Adrenal gland (tissue), 12 donors: ENCODE data around the gene TENT4B. TPM values are rescaled to one million over a fixed set of nuclear protein-coding genes. Genes with fewer than 3 reads are reported as not detected.
"Not testable (repeated sequence)": the region's sequence is repeated elsewhere in the genome, so short reads cannot be mapped to it uniquely, and the experiment has no call there.

Experiments
- DNase-seq, 7 donors: peaks; one replicate each; pipeline ENCODE4 v3.0.0-alpha.2; 2019 to 2020
- H3K27ac ChIP-seq, 5 donors: fragments of 200-600 bp; sonication (generic) in 4 of 5; 1 replicate in 3 of 5; 2 replicates in 2 of 5; pipeline versions ENCODE4 v1.5.1 to v1.8.0; 2016 to 2020; ENCODE audit warnings: mild to moderate bottlenecking in 1 of 5
- H3K27me3 ChIP-seq: fragments of 200-600 bp; 2 replicates; pipeline ENCODE4 v1.8.0; 2021
- H3K36me3 ChIP-seq, 2 donors: fragments of 200-600 bp; replicated peaks in 1 of 2; 1 replicate in 1 of 2; 2 replicates in 1 of 2; pipeline versions ENCODE4 v1.5.1 to v1.8.0; 2018 to 2022
- H3K4me1 ChIP-seq, 2 donors: fragments of 200-600 bp; replicated peaks in 1 of 2; 1 replicate in 1 of 2; 2 replicates in 1 of 2; pipeline versions ENCODE4 v1.5.1 to v1.8.0; 2018 to 2021
- H3K4me3 ChIP-seq, 4 donors: fragments of 200-600 bp; sonication (generic) in 3 of 4; one replicate each; pipeline ENCODE4 v1.5.1; 2016 to 2018
- H3K9me3 ChIP-seq, 3 donors: fragments of 200-600 bp; sonication (generic) in 1 of 3; replicated peaks in 1 of 3; 1 replicate in 2 of 3; 2 replicates in 1 of 3; pipeline versions ENCODE4 v1.5.1 to v1.8.0; 2016 to 2021
- CTCF ChIP-seq, 6 experiments: fragments of 450-650 bp in 4 of 6; fragments of 200-600 bp in 2 of 6; sonication (generic) in 1 of 6; IDR thresholded peaks; 1 replicate in 5 of 6; 2 replicates in 1 of 6; pipeline versions ENCODE4 v1.5.1 to v1.8.0; 2016 to 2021; ENCODE audit warnings: antibody characterized with exemption in 6 of 6, mild to moderate bottlenecking in 2 of 6, moderate library complexity in 1 of 6
- POLR2A ChIP-seq, 2 donors: fragments of 450-650 bp; IDR thresholded peaks; one replicate each; pipeline ENCODE4 v1.6.1; 2017; ENCODE audit warnings: antibody characterized with exemption in 2 of 2, mild to moderate bottlenecking in 2 of 2, moderate library complexity in 1 of 2
- WGBS, 4 donors: extraction: QIAGEN DNeasy Blood & Tissue Kit in 2 of 4; methylation state at CpG; one replicate each; pipeline versions ENCODE4 v1.1.5 to v1.1.7; 2013 to 2017; 5-methylcytosine and 5-hydroxymethylcytosine counted together
- intact Hi-C, 2 donors: fragments of 100-400 bp; cut with DNase I; formaldehyde crosslinking; loops; one replicate each; pipeline versions ENCODE4 v1.14.1 to v1.15.0; 2022 to 2023
- polyA plus RNA-seq, 3 donors: library from polyadenylated mRNA; stranded (reverse); fragments of 200-250 nt in 2 of 3; fragments of 350-450 nt in 1 of 3; fragmentation: Illumina TruSeq in 1 of 3; extraction: RNeasy Lipid Tissue Mini Kit (QIAGEN cat#74804) in 1 of 3; gene quantifications; one replicate each; pipeline ENCODE4 v1.2.3, GENCODE V29; 2013 to 2014
- total RNA-seq, 9 donors: library from RNA; depleted of rRNA in 4 of 9; stranded (reverse); fragments of >200 nt in 4 of 9; fragments of 120-200 nt in 1 of 9; fragmentation: NEBNext Ultra II Directional in 1 of 9; extraction: Animal tissue kit (Norgen Biotek cat#: 25700) in 1 of 9; gene quantifications; one replicate each; pipeline versions ENCODE4 v1.1.0 to v1.2.4, GENCODE V29; 2013 to 2023
- donor health status: healthy with polysubstance abuse.
- donor health status: Bipolar disorder and iron deficiency.
- donor health status: DM: yes; HTN: yes; CAD: no.
- donor health status: DM: no; HTN: no; CAD: no.
- donor health status: DM: no; HTN: no; CAD: no.
- donor health status: DM: yes; HTN: yes; CAD: no.

TENT4B gene
- total and polyA plus RNA-seq, 12 donors = 4.2 to 27.8 (median 13.4) TPM

GRCh38 chr16:50124769-50125168 lies 28.3 kb upstream of the TENT4B start:
- H3K27me3 ChIP-seq = no peaks in the 10 kb centered on the region
- H3K27ac ChIP-seq = no peak overlapping the region
- no peaks in the 10 kb centered on the region for H3K4me1 ChIP-seq
- TF ChIP-seq POLR2A (IDR thresholded peaks at IDR 0.05) = no peak
- TF ChIP-seq CTCF (IDR thresholded peaks at IDR 0.05) = no peak
- DNase-seq = no peak
- H3K9me3 ChIP-seq = no peaks in the 10 kb centered on the region
- intact Hi-C loops = no loop called here
- no peaks in the 10 kb centered on the region for H3K36me3 ChIP-seq
- WGBS, 4 donors = 90 to 94% (median 93%) methylated on average over 2 of the region's 2 CpGs
- H3K4me3 ChIP-seq = no peak overlapping the region

GRCh38 chr16:50126183-50126582 lies 26.9 kb upstream of the TENT4B start:
- Histone ChIP-seq H3K4me1 (no peaks in the 10 kb centered on the region), H3K9me3 (no peaks in the 10 kb centered on the region), H3K27me3 (no peaks in the 10 kb centered on the region), H3K4me3 (no peak overlapping the region), H3K36me3 (no peaks in the 10 kb centered on the region), H3K27ac (no peak overlapping the region)
- TF ChIP-seq POLR2A (IDR thresholded peaks at IDR 0.05) = no peak
- TF ChIP-seq CTCF (IDR thresholded peaks at IDR 0.05) = no peak
- DNase-seq = no peak
- intact Hi-C loops = no loop called here
- WGBS, 4 donors = 75 to 90% (median 88%) methylated on average over 4 of the region's 4 CpGs

GRCh38 chr16:50132571-50132970 lies 20.5 kb upstream of the TENT4B start:
- H3K9me3 ChIP-seq, H3K4me1 ChIP-seq, H3K4me3 ChIP-seq, DNase-seq, H3K27ac ChIP-seq, H3K27me3 ChIP-seq, H3K36me3 ChIP-seq: not testable (repeated sequence)
- WGBS, 4 donors = 83 to 91% (median 88%) methylated on average over 7 of the region's 7 CpGs
- intact Hi-C loops = loop anchor here in 1 of 2 donors (10.0 kb wide), 1 partner anchor 48 kb away; no protein-coding TSS in a partner anchor

GRCh38 chr16:50133214-50133613 lies 19.9 kb upstream of the TENT4B start:
- intact Hi-C loops = loop anchor here in 1 of 2 donors (10.0 kb wide), 1 partner anchor 48 kb away; no protein-coding TSS in a partner anchor
- H3K36me3 ChIP-seq = no peaks in the 10 kb centered on the region
- DNase-seq = no peak
- H3K4me3 ChIP-seq = no peak overlapping the region
- no peaks in the 10 kb centered on the region for H3K9me3 ChIP-seq
- H3K27ac ChIP-seq = no peak overlapping the region
- no peaks in the 10 kb centered on the region for H3K4me1 ChIP-seq
- 37 to 58% (median 43%) methylated on average over 2 of the region's 2 CpGs for WGBS, 4 donors
- no peaks in the 10 kb centered on the region for H3K27me3 ChIP-seq
- TF ChIP-seq CTCF (IDR thresholded peaks at IDR 0.05) (no peak), POLR2A (IDR thresholded peaks at IDR 0.05) (no peak)

GRCh38 chr16:50136399-50136798 lies 16.7 kb upstream of the TENT4B start:
- H3K4me1 ChIP-seq = no peaks in the 10 kb centered on the region
- intact Hi-C loops = loop anchor here in 1 of 2 donors (10.0 kb wide), 1 partner anchor 52 kb away; no protein-coding TSS in a partner anchor
- no peaks in the 10 kb centered on the region for H3K36me3 ChIP-seq
- DNase-seq = no peak
- no peaks in the 10 kb centered on the region for H3K27me3 ChIP-seq
- H3K4me3 ChIP-seq = no peak overlapping the region
- no peaks in the 10 kb centered on the region for H3K9me3 ChIP-seq
- H3K27ac ChIP-seq = no peak overlapping the region
- TF ChIP-seq POLR2A (IDR thresholded peaks at IDR 0.05) (no peak), CTCF (IDR thresholded peaks at IDR 0.05) (no peak)
